ENCODE measurements around the gene AP1S3.

DNA sequence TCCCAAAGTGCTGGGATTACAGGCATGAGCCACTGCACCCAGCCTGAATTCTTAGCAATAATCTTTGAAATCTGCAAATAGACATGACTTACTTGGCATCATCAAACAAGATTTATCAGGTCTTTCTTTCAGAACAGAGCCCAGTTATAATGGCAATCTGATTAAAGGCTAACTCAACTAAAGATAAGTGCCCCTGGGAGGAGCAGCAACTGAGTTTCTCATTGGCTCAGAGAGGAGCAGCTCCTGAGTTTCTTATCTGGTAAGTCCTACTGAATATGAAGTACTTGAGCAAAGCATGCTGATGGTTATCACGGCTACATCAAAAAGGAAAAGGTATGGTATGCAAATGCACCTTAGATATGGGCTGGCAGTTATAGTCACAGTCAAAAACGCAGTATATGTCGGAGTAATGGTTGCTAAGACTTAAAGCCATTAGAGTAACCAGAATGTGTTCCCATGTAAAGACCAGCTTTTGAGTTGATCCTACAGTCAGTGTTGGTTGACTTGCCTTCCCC, 15.0 kb upstream of the AP1S3 start:
- TF ChIP-seq, protein P1, sequence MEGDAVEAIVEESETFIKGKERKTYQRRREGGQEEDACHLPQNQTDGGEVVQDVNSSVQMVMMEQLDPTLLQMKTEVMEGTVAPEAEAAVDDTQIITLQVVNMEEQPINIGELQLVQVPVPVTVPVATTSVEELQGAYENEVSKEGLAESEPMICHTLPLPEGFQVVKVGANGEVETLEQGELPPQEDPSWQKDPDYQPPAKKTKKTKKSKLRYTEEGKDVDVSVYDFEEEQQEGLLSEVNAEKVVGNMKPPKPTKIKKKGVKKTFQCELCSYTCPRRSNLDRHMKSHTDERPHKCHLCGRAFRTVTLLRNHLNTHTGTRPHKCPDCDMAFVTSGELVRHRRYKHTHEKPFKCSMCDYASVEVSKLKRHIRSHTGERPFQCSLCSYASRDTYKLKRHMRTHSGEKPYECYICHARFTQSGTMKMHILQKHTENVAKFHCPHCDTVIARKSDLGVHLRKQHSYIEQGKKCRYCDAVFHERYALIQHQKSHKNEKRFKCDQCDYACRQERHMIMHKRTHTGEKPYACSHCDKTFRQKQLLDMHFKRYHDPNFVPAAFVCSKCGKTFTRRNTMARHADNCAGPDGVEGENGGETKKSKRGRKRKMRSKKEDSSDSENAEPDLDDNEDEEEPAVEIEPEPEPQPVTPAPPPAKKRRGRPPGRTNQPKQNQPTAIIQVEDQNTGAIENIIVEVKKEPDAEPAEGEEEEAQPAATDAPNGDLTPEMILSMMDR (IDR thresholded peaks at IDR 0.05): no peak
- no peak for TF ChIP-seq EZH2 (IDR thresholded peaks at IDR 0.05)
